Measurements from ENCODE around the gene PHLDA3. TPM values are rescaled to one million over a fixed set of nuclear protein-coding genes. Genes with fewer than 3 reads are reported as not detected.
A peak's percentile ranks its signal among the peaks of the same experiment; 100 is the strongest.

Gene PHLDA3
- total and polyA plus RNA-seq, 2 of the 13 experiments (the other 11 are each of a cell fraction or from before 2014, with no cell fraction given): 16.7 to 33.6 TPM

DNA sequence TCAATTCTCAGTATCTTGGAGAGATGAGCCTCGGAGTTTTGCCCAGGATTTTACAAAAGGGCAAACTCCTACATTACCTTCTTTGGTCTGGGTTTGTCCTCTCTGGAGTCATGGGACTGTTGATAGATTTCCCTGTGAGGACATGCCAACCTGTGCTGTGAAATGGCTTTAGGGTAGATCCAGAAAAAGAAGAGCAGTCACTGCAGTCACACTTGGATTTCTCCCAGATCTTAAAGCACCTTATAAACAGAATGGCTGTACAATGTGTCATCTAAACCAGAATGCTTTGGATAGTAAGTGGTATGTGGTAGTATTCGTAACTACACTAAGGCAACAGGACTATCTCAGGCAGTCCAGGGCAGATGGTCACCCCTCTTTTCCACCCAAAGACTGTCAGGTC lies 39.8 kb upstream of the PHLDA3 start:
- 59% methylated on average over 2 of the region's 2 CpGs for WGBS (ENCODE audit: low lambda C conversion rate)
- Histone ChIP-seq H3K4me2 (ENCODE audit: low read depth, low read length) (no peak overlapping the region), H3K4me3 (replicated peaks in 1 of 3; ENCODE audit: insufficient read depth in 1 of 3, low read depth in 2 of 3, low read length in 3 of 3) (no peak overlapping the region), H3K9me3 (ENCODE audit: low read length) (no peaks in the 10 kb centered on the region), H4K20me1 (ENCODE audit: insufficient read depth, low read length) (no peaks in the 10 kb centered on the region), H3K79me2 (ENCODE audit: insufficient read depth, low read length) (no peaks in the 10 kb centered on the region), H3K36me3 (replicated peaks in 1 of 2; ENCODE audit: control insufficient read depth in 1 of 2, insufficient read depth in 2 of 2, low read length in 2 of 2) (no peaks in the 10 kb centered on the region), H3K9ac (ENCODE audit: insufficient read depth, low read depth, low read length) (no peak overlapping the region), H3K27me3 (ENCODE audit: control insufficient read depth in 1 of 2, insufficient read depth in 2 of 2, low read length in 2 of 2) (peaks cover 0 to 1% of the 10 kb centered on the region in 2 experiments; a peak in 1 of 5 replicates), H2AFZ (ENCODE audit: low read length) (no peak overlapping the region), H3K27ac (ENCODE audit: extremely low read length, insufficient read depth, low read length) (no peak overlapping the region), H3K4me1 (ENCODE audit: insufficient read depth, low read length) (peaks cover 52% of the 10 kb centered on the region)
- no peak for DNase-seq (ENCODE audit: low spot score)
- BruUV-seq (replicated peaks): no TSS peak
- intact Hi-C loops (cut with micrococcal nuclease; ENCODE audit: unreplicated experiment) (no loop called here), in situ Hi-C loops (cut with HindIII; ENCODE audit: extremely low pct_ligation_motif_present, low pct_unique_long_range_greater_than_20kb) (no loop called here)
- TF ChIP-seq, protein P1, sequence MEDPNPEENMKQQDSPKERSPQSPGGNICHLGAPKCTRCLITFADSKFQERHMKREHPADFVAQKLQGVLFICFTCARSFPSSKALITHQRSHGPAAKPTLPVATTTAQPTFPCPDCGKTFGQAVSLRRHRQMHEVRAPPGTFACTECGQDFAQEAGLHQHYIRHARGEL (CRISPR knock-in tag; IDR thresholded peaks at IDR 0.05): no peak
- TF ChIP-seq ZMAT3 (CRISPR knock-in tag; conservative IDR thresholded peaks at IDR 0.05) (no peak), MED1 (CRISPR knock-in tag; IDR thresholded peaks at IDR 0.05) (no peak), POLR2A (IDR thresholded peaks at IDR 0.05; ENCODE audit: insufficient read depth in 1 of 2, low read depth in 2 of 2, low read length in 2 of 2) (no peak)
- ChIA-PET CTCF (ENCODE audit: low intra/inter-chr PET ratio, low total read pairs) (interaction anchor here (8.4 kb wide), 1 partner anchor 27 kb away, joined by 226 read pairs; no protein-coding TSS in a partner anchor), POLR2A (interaction anchor here (4.7 kb wide), 1 partner anchor 27 kb away, joined by 45 read pairs; no protein-coding TSS in a partner anchor)
- no peak for FAIRE-seq
- ATAC-seq: no peak

DNA sequence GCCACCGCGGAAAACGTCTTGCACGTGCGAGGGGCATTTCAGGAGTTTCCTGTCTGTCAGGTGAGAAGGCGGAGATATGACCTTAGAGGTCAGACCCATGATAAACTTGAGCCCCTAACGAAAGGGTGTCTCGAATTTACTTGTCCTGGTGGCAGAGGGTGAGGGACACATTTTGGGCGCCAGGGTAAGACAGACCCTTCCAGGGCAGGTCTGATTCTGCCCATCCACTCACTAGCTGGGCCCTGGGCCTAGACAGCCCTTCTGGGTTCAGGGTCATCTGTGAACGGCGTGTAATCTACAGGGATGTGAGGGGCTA lies 38.3 kb upstream of the PHLDA3 start:
- in situ Hi-C loops (cut with HindIII; ENCODE audit: extremely low pct_ligation_motif_present, low pct_unique_long_range_greater_than_20kb) (no loop called here), intact Hi-C loops (cut with micrococcal nuclease; ENCODE audit: unreplicated experiment) (no loop called here)
- CTCF ChIA-PET (ENCODE audit: low intra/inter-chr PET ratio, low total read pairs): interaction anchor here (2.5 kb wide), 1 partner anchor 25 kb away, joined by 5 read pairs; no protein-coding TSS in a partner anchor
- peak overlapping the region; percentile 66 for H3K9ac ChIP-seq (ENCODE audit: insufficient read depth, low read depth, low read length)
- H4K20me1 ChIP-seq (ENCODE audit: insufficient read depth, low read length): no peaks in the 10 kb centered on the region
- FAIRE-seq (no peak), DNase-seq (ENCODE audit: low spot score) (no peak), ATAC-seq (peak; percentile 11; the same call in 2 of the 3 replicates)
- H2AFZ ChIP-seq (ENCODE audit: low read length): no peak overlapping the region
- H3K36me3 ChIP-seq (replicated peaks in 1 of 2; ENCODE audit: control insufficient read depth in 1 of 2, insufficient read depth in 2 of 2, low read length in 2 of 2): no peaks in the 10 kb centered on the region
- peak overlapping the region; percentile 87 for H3K4me2 ChIP-seq (ENCODE audit: low read depth, low read length)
- H3K4me3 ChIP-seq (replicated peaks in 1 of 3; ENCODE audit: insufficient read depth in 1 of 3, low read depth in 2 of 3, low read length in 3 of 3): peak overlapping the region in 2 of 3 experiments; percentile 77 to 80; a peak in 4 of 6 replicates
- POLR2A ChIA-PET: interaction anchor here (1.2 to 2.5 kb wide), 3 partner anchors 9 to 39 kb away, joined by 4 to 9 read pairs (median 9); partner anchors contain the start of gene PHLDA3
- H3K27me3 ChIP-seq (ENCODE audit: control insufficient read depth in 1 of 2, insufficient read depth in 2 of 2, low read length in 2 of 2): no peaks in the 10 kb centered on the region; a peak in 1 of 5 replicates
- H3K9me3 ChIP-seq (ENCODE audit: low read length): no peaks in the 10 kb centered on the region
- TSS peak; percentile 68 for BruUV-seq (replicated peaks)
- WGBS (ENCODE audit: low lambda C conversion rate): 43% methylated on average over 6 of the region's 11 CpGs
- peaks cover 57% of the 10 kb centered on the region for H3K4me1 ChIP-seq (ENCODE audit: insufficient read depth, low read length)
- H3K27ac ChIP-seq (ENCODE audit: extremely low read length, insufficient read depth, low read length): no peak overlapping the region
- H3K79me2 ChIP-seq (ENCODE audit: insufficient read depth, low read length): no peaks in the 10 kb centered on the region
- TF ChIP-seq, protein P2, sequence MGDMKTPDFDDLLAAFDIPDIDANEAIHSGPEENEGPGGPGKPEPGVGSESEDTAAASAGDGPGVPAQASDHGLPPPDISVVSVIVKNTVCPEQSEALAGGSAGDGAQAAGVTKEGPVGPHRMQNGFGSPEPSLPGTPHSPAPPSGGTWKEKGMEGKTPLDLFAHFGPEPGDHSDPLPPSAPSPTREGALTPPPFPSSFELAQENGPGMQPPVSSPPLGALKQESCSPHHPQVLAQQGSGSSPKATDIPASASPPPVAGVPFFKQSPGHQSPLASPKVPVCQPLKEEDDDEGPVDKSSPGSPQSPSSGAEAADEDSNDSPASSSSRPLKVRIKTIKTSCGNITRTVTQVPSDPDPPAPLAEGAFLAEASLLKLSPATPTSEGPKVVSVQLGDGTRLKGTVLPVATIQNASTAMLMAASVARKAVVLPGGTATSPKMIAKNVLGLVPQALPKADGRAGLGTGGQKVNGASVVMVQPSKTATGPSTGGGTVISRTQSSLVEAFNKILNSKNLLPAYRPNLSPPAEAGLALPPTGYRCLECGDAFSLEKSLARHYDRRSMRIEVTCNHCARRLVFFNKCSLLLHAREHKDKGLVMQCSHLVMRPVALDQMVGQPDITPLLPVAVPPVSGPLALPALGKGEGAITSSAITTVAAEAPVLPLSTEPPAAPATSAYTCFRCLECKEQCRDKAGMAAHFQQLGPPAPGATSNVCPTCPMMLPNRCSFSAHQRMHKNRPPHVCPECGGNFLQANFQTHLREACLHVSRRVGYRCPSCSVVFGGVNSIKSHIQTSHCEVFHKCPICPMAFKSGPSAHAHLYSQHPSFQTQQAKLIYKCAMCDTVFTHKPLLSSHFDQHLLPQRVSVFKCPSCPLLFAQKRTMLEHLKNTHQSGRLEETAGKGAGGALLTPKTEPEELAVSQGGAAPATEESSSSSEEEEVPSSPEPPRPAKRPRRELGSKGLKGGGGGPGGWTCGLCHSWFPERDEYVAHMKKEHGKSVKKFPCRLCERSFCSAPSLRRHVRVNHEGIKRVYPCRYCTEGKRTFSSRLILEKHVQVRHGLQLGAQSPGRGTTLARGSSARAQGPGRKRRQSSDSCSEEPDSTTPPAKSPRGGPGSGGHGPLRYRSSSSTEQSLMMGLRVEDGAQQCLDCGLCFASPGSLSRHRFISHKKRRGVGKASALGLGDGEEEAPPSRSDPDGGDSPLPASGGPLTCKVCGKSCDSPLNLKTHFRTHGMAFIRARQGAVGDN (CRISPR knock-in tag; IDR thresholded peaks at IDR 0.05): peak; percentile 55; the same call in 1 of the 2 replicates
- TF ChIP-seq, protein P3, sequence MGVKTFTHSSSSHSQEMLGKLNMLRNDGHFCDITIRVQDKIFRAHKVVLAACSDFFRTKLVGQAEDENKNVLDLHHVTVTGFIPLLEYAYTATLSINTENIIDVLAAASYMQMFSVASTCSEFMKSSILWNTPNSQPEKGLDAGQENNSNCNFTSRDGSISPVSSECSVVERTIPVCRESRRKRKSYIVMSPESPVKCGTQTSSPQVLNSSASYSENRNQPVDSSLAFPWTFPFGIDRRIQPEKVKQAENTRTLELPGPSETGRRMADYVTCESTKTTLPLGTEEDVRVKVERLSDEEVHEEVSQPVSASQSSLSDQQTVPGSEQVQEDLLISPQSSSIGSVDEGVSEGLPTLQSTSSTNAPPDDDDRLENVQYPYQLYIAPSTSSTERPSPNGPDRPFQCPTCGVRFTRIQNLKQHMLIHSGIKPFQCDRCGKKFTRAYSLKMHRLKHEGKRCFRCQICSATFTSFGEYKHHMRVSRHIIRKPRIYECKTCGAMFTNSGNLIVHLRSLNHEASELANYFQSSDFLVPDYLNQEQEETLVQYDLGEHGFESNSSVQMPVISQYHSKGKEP (CRISPR knock-in tag; IDR thresholded peaks at IDR 0.05): no peak
- 0 out of 2 replicates have a peak, but pooled peaks have one; percentile 27 for TF ChIP-seq NR2F6 (IDR thresholded peaks at IDR 0.05)
- no peak; the same call in 1 of the 2 replicates for TF ChIP-seq NR2F6 (CRISPR knock-in tag; IDR thresholded peaks at IDR 0.05)
- TF ChIP-seq MEIS2 (CRISPR knock-in tag; IDR thresholded peaks at IDR 0.05): 0 out of 2 replicates have a peak, but pooled peaks have one; percentile 9
- TF ChIP-seq, protein P4, sequence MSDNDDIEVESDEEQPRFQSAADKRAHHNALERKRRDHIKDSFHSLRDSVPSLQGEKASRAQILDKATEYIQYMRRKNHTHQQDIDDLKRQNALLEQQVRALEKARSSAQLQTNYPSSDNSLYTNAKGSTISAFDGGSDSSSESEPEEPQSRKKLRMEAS (IDR thresholded peaks at IDR 0.05): peak; percentile 14; the same call in 1 of the 2 replicates
- TF ChIP-seq, protein P5, sequence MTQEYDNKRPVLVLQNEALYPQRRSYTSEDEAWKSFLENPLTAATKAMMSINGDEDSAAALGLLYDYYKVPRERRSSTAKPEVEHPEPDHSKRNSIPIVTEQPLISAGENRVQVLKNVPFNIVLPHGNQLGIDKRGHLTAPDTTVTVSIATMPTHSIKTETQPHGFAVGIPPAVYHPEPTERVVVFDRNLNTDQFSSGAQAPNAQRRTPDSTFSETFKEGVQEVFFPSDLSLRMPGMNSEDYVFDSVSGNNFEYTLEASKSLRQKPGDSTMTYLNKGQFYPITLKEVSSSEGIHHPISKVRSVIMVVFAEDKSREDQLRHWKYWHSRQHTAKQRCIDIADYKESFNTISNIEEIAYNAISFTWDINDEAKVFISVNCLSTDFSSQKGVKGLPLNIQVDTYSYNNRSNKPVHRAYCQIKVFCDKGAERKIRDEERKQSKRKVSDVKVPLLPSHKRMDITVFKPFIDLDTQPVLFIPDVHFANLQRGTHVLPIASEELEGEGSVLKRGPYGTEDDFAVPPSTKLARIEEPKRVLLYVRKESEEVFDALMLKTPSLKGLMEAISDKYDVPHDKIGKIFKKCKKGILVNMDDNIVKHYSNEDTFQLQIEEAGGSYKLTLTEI (CRISPR knock-in tag; conservative IDR thresholded peaks at IDR 0.05): no peak
